Upper lobe of left lung (tissue), 4 donors: ENCODE data around the gene HNRNPLL.

Experiments
- CTCF ChIP-seq, 6 experiments: fragments of 450-650 bp in 4 of 6; fragments of 200-600 bp in 2 of 6; sonication (generic) in 2 of 6; IDR thresholded peaks; one replicate each; pipeline ENCODE4 v1.5.1; 2016 to 2019; ENCODE audit warnings: antibody characterized with exemption in 6 of 6
- POLR2AphosphoS5 ChIP-seq, 2 donors: sonication (generic); formaldehyde crosslinking; IDR thresholded peaks; one replicate each; pipeline ENCODE4 v1.5.1; 2017; ENCODE audit warnings: antibody characterized with exemption in 2 of 2

- TF ChIP-seq CTCF (IDR thresholded peaks at IDR 0.05) (no peak), POLR2AphosphoS5 (IDR thresholded peaks at IDR 0.05) (no peak)
Measured at GRCh38 chr2:38537937-38538525, 64.7 kb downstream of the HNRNPLL start.
